Dendritic cell treated with granulocyte-macrophage colony-stimulating factor and Interleukin-4, amounts not matched to agents 40 ng/mL and 50 ng/mL, for 4 days (primary cell): ENCODE data around the gene GP5.

Experiments used
- H3K27ac Mint-ChIP-seq: one replicate; pipeline ENCODE4 v1.8.0; 2022; ENCODE audit warnings: mild to moderate bottlenecking, mixed read lengths
- H3K27me3 Mint-ChIP-seq: one replicate; pipeline ENCODE4 v1.8.0; 2022; ENCODE audit warnings: mild to moderate bottlenecking, mixed read lengths
- H3K36me3 Mint-ChIP-seq: one replicate; pipeline ENCODE4 v1.8.0; 2022; ENCODE audit warnings: low read depth, mixed read lengths
- H3K4me1 Mint-ChIP-seq: one replicate; pipeline ENCODE4 v1.8.0; 2022; ENCODE audit warnings: low read depth, mixed read lengths
- H3K4me3 Mint-ChIP-seq: one replicate; pipeline ENCODE4 v1.8.0; 2022; ENCODE audit warnings: mild to moderate bottlenecking, moderate library complexity, mixed read lengths
- H3K9me3 Mint-ChIP-seq: one replicate; pipeline ENCODE4 v1.8.0; 2022; ENCODE audit warnings: mixed read lengths
- intact Hi-C: fragments of 100-400 bp; cut with micrococcal nuclease; formaldehyde crosslinking; loops from one replicate; pipeline ENCODE4 v1.15.0; 2022

GP5 gene, protein sequence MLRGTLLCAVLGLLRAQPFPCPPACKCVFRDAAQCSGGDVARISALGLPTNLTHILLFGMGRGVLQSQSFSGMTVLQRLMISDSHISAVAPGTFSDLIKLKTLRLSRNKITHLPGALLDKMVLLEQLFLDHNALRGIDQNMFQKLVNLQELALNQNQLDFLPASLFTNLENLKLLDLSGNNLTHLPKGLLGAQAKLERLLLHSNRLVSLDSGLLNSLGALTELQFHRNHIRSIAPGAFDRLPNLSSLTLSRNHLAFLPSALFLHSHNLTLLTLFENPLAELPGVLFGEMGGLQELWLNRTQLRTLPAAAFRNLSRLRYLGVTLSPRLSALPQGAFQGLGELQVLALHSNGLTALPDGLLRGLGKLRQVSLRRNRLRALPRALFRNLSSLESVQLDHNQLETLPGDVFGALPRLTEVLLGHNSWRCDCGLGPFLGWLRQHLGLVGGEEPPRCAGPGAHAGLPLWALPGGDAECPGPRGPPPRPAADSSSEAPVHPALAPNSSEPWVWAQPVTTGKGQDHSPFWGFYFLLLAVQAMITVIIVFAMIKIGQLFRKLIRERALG

DNA sequence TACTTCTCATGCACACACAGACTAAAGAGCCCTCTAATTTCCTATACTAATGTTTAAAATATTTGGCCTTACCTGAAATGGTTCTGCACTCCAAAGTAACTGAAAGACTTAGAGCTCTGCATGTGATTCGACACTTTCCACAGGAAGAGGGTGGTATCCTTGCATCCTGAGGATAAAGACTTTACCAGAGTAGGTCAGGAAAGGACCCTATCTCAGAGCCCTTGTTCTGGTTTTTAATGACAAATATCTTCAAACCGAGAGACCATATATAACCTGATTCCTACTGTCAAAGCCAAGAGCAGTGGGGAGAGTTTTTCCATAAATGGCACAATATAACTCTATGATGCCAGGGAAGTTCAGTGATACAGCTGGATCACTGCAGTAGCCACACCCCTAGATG is at the start of gene GP5:
GP5 (minus strand) TSS at position 101 of the 400 bp plus-strand sequence. CDS start 984 bp downstream, outside the sequence.
- Mint-ChIP-seq H3K36me3 (no peaks in the 10 kb centered on the region), H3K4me1 (peaks cover 34% of the 10 kb centered on the region), H3K27ac (no peak within 1 kb of the TSS), H3K4me3 (no peak within 1 kb of the TSS), H3K27me3 (peaks cover 57% of the 10 kb centered on the region), H3K9me3 (no peaks in the 10 kb centered on the region)
- intact Hi-C loops, result no loop called here

- H3K36me3 Mint-ChIP-seq, result peaks cover 97% of the 10 kb centered on the region
- no peak overlapping the region for H3K4me3 Mint-ChIP-seq
- intact Hi-C loops, result no loop called here
- no peaks in the 10 kb centered on the region for H3K9me3 Mint-ChIP-seq
- peaks cover 16% of the 10 kb centered on the region for H3K4me1 Mint-ChIP-seq
- no peaks in the 10 kb centered on the region for H3K27me3 Mint-ChIP-seq
- H3K27ac Mint-ChIP-seq, result no peak overlapping the region
These were observed 48.6 kb upstream of the GP5 start for GRCh38 chr3:194447657-194448056.

DNA sequence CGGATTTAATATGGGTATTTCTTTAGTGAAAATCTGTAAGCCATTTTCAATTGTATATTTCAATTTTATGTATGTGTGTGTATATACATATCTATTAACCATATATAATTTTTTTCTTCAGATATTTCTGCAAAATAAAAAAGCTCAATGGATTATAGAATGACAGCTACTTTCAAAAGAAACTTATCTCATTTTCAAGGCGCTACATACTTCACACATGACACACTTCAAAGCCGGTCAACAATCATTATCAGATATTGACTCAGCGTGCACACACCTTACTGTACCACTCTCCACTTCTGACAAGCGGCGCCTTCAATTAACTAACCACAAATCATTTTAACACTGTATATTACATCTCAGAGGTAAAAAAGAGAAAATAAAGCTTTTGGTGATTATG is 48.1 kb upstream of the GP5 start:
- no peak overlapping the region for H3K27ac Mint-ChIP-seq
- H3K27me3 Mint-ChIP-seq, result no peaks in the 10 kb centered on the region
- intact Hi-C loops, result no loop called here
- H3K36me3 Mint-ChIP-seq, result peaks cover 97% of the 10 kb centered on the region
- peaks cover 16% of the 10 kb centered on the region for H3K4me1 Mint-ChIP-seq
- H3K4me3 Mint-ChIP-seq, result no peak overlapping the region
- no peaks in the 10 kb centered on the region for H3K9me3 Mint-ChIP-seq

DNA sequence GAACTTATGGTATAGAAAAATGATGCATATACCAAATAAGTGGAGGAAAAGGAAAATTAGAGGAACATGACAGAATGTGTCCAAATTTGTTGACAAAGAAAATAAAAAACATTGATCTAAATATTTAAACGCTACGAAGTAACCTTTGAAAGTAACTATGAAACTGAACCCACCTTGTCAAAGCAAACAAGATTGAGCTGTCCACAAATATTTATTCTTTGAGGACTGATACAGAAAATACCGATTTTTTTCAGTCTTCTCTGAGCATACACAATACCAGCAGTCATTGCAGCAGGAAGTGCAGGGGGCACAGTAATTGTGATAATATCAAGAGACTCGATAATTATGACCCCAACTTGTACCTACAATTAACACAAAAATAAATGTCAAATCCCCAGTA is 47.7 kb upstream of the GP5 start:
- no peak overlapping the region for H3K27ac Mint-ChIP-seq
- H3K9me3 Mint-ChIP-seq, result no peaks in the 10 kb centered on the region
- no peaks in the 10 kb centered on the region for H3K27me3 Mint-ChIP-seq
- peaks cover 15% of the 10 kb centered on the region for H3K4me1 Mint-ChIP-seq
- H3K4me3 Mint-ChIP-seq, result no peak overlapping the region
- intact Hi-C loops, result no loop called here
- H3K36me3 Mint-ChIP-seq, result peaks cover 97% of the 10 kb centered on the region

DNA sequence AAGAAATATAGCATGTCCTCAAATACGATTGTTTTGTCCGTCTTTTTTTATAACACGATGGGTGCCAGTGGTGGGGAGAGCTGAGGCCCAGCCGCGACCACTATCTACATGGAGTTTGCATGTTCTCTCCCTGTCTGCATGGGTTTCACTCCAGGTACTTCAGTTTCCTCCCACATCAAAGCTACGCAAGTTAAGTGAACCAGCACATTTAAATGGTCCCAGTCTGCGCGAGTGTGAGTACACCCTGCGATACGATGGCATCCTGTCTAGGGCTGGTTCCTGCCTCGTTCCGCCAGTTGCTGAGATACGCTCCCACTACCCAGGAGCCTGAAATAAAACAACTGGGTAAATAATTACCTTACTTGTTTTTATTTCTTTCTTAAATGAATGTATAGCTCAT is 47.1 kb upstream of the GP5 start:
- Mint-ChIP-seq H3K4me1 (peaks cover 11% of the 10 kb centered on the region), H3K9me3 (no peaks in the 10 kb centered on the region), H3K4me3 (no peak overlapping the region), H3K36me3 (peaks cover 98% of the 10 kb centered on the region), H3K27ac (no peak overlapping the region), H3K27me3 (no peaks in the 10 kb centered on the region)
- intact Hi-C loops, result no loop called here

DNA sequence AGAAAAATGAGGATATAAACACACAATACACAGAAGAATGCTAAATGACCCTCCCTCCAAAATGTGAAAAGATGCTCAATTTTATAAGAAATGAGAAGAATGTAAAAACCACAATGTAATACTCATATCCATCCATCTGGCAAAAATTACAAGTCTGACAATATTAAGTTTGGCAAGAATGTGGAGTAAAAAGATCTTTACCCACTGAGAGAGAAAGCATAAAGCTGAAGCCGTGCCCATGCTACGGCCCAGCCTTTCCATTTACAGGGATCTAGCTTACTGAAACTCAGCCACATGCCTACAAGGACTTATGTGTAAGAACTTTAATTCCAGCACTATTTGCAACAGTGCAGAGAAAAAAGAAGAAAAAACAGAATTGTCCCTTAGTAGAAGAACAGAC is 44.8 kb upstream of the GP5 start:
- no peak overlapping the region for H3K4me3 Mint-ChIP-seq
- H3K36me3 Mint-ChIP-seq, result peaks cover 97% of the 10 kb centered on the region
- H3K9me3 Mint-ChIP-seq, result no peaks in the 10 kb centered on the region
- intact Hi-C loops, result no loop called here
- no peaks in the 10 kb centered on the region for H3K4me1 Mint-ChIP-seq
- H3K27me3 Mint-ChIP-seq, result no peaks in the 10 kb centered on the region
- H3K27ac Mint-ChIP-seq, result no peak overlapping the region

- H3K27ac Mint-ChIP-seq, result peak overlapping the region; percentile 18
- H3K36me3 Mint-ChIP-seq, result peaks cover 95% of the 10 kb centered on the region
- H3K4me1 Mint-ChIP-seq, result no peaks in the 10 kb centered on the region
- no peak overlapping the region for H3K4me3 Mint-ChIP-seq
- H3K9me3 Mint-ChIP-seq, result no peaks in the 10 kb centered on the region
- H3K27me3 Mint-ChIP-seq, result no peaks in the 10 kb centered on the region
- intact Hi-C loops, result no loop called here
These were observed 41.7 kb upstream of the GP5 start for GRCh38 chr3:194440756-194441155.

GRCh38 chr3:194439881-194440550 is 41.0 kb upstream of the GP5 start:
- H3K27me3 Mint-ChIP-seq, result no peaks in the 10 kb centered on the region
- peak overlapping the region; percentile 18 for H3K27ac Mint-ChIP-seq
- H3K4me3 Mint-ChIP-seq, result no peak overlapping the region
- peaks cover 96% of the 10 kb centered on the region for H3K36me3 Mint-ChIP-seq
- intact Hi-C loops, result no loop called here
- no peaks in the 10 kb centered on the region for H3K4me1 Mint-ChIP-seq
- no peaks in the 10 kb centered on the region for H3K9me3 Mint-ChIP-seq

- Mint-ChIP-seq H3K4me3 (no peak overlapping the region), H3K4me1 (no peaks in the 10 kb centered on the region), H3K27me3 (no peaks in the 10 kb centered on the region), H3K9me3 (no peaks in the 10 kb centered on the region), H3K36me3 (peaks cover 96% of the 10 kb centered on the region), H3K27ac (no peak overlapping the region)
- intact Hi-C loops, result no loop called here
These were observed 35.4 kb upstream of the GP5 start for GRCh38 chr3:194434503-194434902.

- Mint-ChIP-seq H3K4me1 (no peaks in the 10 kb centered on the region), H3K9me3 (no peaks in the 10 kb centered on the region), H3K4me3 (no peak overlapping the region), H3K36me3 (peaks cover 98% of the 10 kb centered on the region), H3K27ac (no peak overlapping the region), H3K27me3 (no peaks in the 10 kb centered on the region)
- intact Hi-C loops, result no loop called here
These were observed 32.5 kb upstream of the GP5 start for GRCh38 chr3:194431554-194431953.

GRCh38 chr3:194425399-194425798 is 26.3 kb upstream of the GP5 start:
- Mint-ChIP-seq H3K9me3 (no peaks in the 10 kb centered on the region), H3K36me3 (peaks cover 82% of the 10 kb centered on the region), H3K27ac (no peak overlapping the region), H3K4me1 (no peaks in the 10 kb centered on the region), H3K4me3 (no peak overlapping the region), H3K27me3 (no peaks in the 10 kb centered on the region)
- intact Hi-C loops, result no loop called here

DNA sequence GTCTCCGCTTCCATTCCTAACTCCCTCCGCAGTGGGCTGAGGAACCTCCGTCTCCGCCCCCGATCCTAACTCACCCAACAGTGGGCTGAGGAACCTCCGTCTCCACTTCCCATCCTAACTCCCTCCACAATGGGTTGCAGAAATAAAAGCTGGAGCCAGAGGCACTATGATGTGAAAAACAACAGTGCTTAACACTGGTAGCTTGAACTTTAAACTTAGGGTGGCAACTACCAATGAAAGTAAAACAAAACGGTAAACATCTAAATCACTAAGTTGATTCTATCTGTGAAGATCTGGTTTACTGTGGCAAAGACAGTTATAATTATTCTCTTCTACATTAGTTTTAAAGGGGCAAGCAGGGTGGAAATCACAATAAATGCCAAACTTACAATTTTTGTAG is 25.9 kb upstream of the GP5 start:
- Mint-ChIP-seq H3K27ac (no peak overlapping the region), H3K36me3 (peaks cover 77% of the 10 kb centered on the region), H3K4me3 (no peak overlapping the region), H3K27me3 (no peaks in the 10 kb centered on the region), H3K9me3 (no peaks in the 10 kb centered on the region), H3K4me1 (no peaks in the 10 kb centered on the region)
- intact Hi-C loops, result no loop called here

DNA sequence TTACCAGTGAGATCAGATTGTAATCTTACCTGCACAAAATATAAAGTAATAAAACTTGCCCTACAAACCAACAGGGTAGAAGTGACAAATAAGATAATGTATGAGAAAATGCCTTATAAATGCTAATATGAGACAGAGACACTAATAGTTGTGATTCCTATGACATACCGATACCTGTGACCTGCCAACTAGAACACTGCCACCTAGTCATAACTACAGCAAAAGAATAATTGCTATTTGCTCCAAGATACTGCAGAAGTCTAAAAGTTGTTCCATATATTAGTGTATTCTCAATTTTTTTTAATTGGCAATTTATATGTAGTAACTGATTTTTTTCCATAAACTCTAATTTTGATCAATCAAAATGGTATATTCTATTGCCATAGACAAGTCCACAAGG is 25.3 kb upstream of the GP5 start:
- Mint-ChIP-seq H3K36me3 (peaks cover 74% of the 10 kb centered on the region), H3K4me1 (no peaks in the 10 kb centered on the region), H3K27me3 (no peaks in the 10 kb centered on the region), H3K4me3 (no peak overlapping the region), H3K9me3 (no peaks in the 10 kb centered on the region), H3K27ac (no peak overlapping the region)
- intact Hi-C loops, result no loop called here

DNA sequence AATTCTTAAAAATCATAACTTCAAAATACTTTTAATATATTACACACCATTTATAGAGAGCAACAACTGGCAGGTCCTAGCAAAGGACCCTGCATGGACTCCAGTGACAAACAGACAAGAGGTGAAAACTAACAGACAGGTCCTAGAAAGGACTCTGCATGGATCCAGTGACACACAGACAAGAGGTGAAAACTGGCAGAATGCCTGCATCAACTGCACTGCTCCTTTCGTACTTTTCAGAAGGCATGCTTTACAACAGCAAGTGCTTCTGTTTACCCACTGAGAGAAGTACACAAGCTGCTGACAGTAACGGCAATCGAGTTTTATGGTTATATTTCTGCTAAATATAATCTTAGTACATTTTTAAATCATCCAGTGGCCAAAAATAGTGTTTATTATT is 24.3 kb upstream of the GP5 start:
- H3K4me3 Mint-ChIP-seq, result no peak overlapping the region
- H3K27ac Mint-ChIP-seq, result no peak overlapping the region
- H3K36me3 Mint-ChIP-seq, result peaks cover 74% of the 10 kb centered on the region
- H3K4me1 Mint-ChIP-seq, result no peaks in the 10 kb centered on the region
- H3K9me3 Mint-ChIP-seq, result no peaks in the 10 kb centered on the region
- intact Hi-C loops, result no loop called here
- H3K27me3 Mint-ChIP-seq, result no peaks in the 10 kb centered on the region
